ENCODE results near the gene MAT2B. TPM values are rescaled to one million over a fixed set of nuclear protein-coding genes. Genes with fewer than 3 reads are reported as not detected.

The MAT2B gene
- total RNA-seq, 1 donor from 2014 or later, result 98.9 TPM

DNA sequence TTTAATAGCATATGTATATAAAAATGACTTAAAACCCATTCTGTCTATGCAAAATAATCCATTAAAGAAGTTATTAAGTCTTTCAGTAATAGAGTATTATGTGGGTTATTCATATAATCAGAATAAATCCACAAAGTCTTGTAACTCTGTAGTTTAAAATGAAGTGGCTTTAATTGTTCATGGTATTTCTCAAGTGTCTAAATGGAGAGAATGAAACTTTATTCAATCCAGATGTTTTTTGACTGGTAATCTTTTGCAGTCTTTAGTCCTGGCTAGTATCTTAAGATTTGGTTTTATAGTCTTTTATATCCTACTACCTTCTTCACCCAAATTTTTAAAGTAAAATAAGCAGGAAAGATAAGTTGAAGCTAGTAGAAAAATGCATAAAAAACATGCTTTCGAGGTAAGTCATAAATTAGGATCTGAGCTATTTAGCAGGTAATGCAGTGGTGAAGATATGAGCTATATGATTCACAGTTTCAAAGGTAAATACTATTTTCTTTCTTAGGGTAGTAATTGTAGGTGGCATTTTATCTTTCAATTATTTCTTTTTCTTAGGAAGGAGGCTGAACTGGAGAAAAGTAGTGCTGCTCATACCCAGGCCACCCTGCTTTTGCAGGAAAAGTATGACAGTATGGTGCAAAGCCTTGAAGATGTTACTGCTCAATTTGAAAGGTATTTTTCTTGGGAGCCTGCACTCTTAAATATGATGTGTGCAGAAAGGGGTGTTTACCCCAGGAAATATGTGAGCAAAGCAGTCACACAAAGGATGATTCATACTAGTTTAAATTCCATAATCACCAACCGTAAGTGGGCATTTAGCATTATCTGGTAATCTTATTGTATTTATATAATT, 27.1 kb upstream of the MAT2B start:
- Mint-ChIP-seq H3K36me3 (ENCODE audit: low read depth) (peaks cover 82% of the 10 kb centered on the region), H3K27ac (peak overlapping the region; percentile 28), H3K4me1 (ENCODE audit: low read depth) (peaks cover 15% of the 10 kb centered on the region), H3K4me3 (ENCODE audit: low read depth) (no peak overlapping the region), H3K9me3 (no peaks in the 10 kb centered on the region), H3K27me3 (ENCODE audit: low read depth) (no peaks in the 10 kb centered on the region)
- no peak for DNase-seq (ENCODE audit: low spot score)
- intact Hi-C loops (cut with micrococcal nuclease), result no loop called here

DNA sequence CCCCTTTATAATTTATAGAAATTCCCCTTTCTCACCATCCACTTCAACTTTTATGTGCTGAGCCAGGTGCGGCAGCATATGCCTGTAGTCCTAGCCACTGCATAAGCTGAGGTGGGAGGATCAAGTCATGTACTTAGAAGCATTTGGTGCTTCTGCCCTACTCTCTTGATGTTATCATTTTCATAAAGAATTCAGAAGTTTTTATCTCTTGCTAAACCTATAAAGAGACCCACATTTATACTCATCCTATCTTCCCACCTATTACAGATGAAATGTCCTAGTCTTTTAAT, 26.5 kb upstream of the MAT2B start:
- no peak overlapping the region for H3K27ac Mint-ChIP-seq
- H3K4me1 Mint-ChIP-seq (ENCODE audit: low read depth), result peaks cover 15% of the 10 kb centered on the region
- H3K36me3 Mint-ChIP-seq (ENCODE audit: low read depth), result peaks cover 82% of the 10 kb centered on the region
- H3K9me3 Mint-ChIP-seq, result no peaks in the 10 kb centered on the region
- H3K4me3 Mint-ChIP-seq (ENCODE audit: low read depth), result no peak overlapping the region
- DNase-seq (ENCODE audit: low spot score), result no peak
- H3K27me3 Mint-ChIP-seq (ENCODE audit: low read depth), result no peaks in the 10 kb centered on the region
- intact Hi-C loops (cut with micrococcal nuclease), result no loop called here

DNA sequence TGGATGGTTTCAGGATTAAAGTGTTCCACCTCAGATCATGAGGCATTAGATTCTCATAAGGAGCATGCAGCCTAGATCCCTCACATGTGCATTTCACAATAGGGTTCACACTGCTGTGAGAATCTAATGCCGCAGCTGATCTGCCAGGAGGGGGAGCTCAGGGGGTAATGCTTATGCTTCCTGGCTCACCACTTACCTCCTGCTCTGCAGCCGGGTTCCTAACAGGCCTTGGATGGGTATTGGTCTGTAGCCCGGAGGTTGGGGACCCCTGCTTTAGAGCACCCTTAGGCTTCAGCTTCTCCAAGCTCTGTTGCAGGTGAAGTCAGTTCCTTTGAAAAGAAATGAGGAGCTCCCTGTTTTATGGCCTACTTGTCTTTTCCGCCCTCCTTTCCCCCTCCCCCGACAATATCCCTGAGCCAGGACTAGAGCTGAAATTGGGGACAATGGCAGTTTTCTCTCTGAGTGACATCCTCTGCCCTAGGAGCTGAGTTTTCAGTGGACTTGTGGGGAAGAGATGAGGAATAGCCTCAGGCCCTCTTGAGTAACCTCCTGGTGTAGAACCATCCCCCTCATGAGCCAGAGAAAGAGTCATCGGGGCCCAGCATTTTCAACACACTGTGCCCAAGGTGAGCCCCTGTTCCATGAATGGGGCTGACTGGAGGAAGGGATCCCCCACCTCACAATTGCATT, 16.2 kb upstream of the MAT2B start:
- H3K9me3 Mint-ChIP-seq, result no peaks in the 10 kb centered on the region
- H3K4me3 Mint-ChIP-seq (ENCODE audit: low read depth), result no peak overlapping the region
- intact Hi-C loops (cut with micrococcal nuclease), result loop anchor here (2.0 kb wide), 1 partner anchor 16 kb away; the partner anchor contains the start of gene MAT2B
- peak overlapping the region; percentile 33 for H3K27ac Mint-ChIP-seq
- DNase-seq (ENCODE audit: low spot score), result no peak
- H3K36me3 Mint-ChIP-seq (ENCODE audit: low read depth), result peaks cover 45% of the 10 kb centered on the region
- H3K27me3 Mint-ChIP-seq (ENCODE audit: low read depth), result no peaks in the 10 kb centered on the region
- peaks cover 3% of the 10 kb centered on the region for H3K4me1 Mint-ChIP-seq (ENCODE audit: low read depth)

DNA sequence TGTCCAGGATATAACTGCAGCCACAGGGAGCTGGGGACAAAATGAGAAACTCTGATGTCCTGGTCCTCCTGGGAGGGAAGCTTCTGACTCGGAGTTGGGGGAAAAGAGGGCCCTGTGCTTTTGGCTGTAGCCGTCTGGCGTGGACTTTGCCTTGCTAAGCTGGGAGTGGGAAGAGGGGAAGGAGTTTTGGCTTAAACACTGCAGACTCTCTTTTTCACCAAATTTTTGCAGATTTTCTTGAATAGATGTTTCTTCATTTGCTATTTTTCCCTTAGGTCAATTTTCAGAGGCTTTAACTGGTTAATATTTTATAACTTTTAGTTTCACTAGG, 15.7 kb upstream of the MAT2B start:
- Mint-ChIP-seq H3K36me3 (ENCODE audit: low read depth) (peaks cover 42% of the 10 kb centered on the region), H3K27ac (no peak overlapping the region), H3K4me3 (ENCODE audit: low read depth) (no peak overlapping the region), H3K4me1 (ENCODE audit: low read depth) (peaks cover 3% of the 10 kb centered on the region), H3K27me3 (ENCODE audit: low read depth) (no peaks in the 10 kb centered on the region), H3K9me3 (no peaks in the 10 kb centered on the region)
- intact Hi-C loops (cut with micrococcal nuclease), result loop anchor here (2.0 kb wide), 1 partner anchor 15 kb away; the partner anchor contains the start of gene MAT2B
- no peak for DNase-seq (ENCODE audit: low spot score)

DNA sequence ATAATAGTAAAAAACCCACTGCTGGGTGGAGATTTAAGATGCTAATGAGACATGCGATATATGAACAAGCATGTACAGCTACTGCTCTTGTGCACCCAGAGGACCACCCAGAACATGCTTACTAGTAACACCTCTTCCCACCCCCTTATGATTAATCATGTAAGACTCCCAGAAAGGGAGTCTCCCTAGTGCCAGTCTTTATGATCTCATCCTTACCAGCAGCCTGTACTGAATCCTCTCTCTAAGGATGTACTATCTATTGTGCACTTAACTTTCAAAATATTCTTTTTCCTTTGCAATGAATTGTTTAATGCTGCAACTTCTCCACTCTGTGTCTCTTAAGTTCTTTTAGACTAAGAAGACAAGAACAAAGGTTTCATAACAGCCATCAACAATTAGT, 9.1 kb upstream of the MAT2B start:
- peaks cover 4% of the 10 kb centered on the region for H3K4me1 Mint-ChIP-seq (ENCODE audit: low read depth)
- no peaks in the 10 kb centered on the region for H3K27me3 Mint-ChIP-seq (ENCODE audit: low read depth)
- no peaks in the 10 kb centered on the region for H3K9me3 Mint-ChIP-seq
- no peak overlapping the region for H3K27ac Mint-ChIP-seq
- no peak overlapping the region for H3K4me3 Mint-ChIP-seq (ENCODE audit: low read depth)
- intact Hi-C loops (cut with micrococcal nuclease), result no loop called here
- DNase-seq (ENCODE audit: low spot score), result no peak
- H3K36me3 Mint-ChIP-seq (ENCODE audit: low read depth), result peaks cover 13% of the 10 kb centered on the region

DNA sequence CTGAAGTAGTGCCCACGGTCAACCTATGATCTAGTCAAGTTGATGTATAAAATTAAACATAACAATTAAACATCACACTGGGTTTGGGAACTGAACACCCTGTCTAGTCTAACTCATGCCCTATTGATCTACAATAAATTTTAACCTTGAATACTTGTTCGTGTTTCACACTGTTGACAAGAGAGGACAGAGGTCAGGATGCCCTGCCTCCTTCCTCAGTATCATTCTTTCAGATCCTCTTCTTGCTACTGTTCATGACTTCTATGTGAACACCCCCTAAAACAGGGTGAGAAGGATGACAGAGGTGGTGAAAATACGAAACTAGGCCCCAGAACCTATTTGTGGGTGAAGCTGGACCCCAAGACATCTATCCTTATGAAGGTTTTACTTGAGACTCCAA, 8.1 kb upstream of the MAT2B start:
- H3K9me3 Mint-ChIP-seq, result no peaks in the 10 kb centered on the region
- no peak overlapping the region for H3K4me3 Mint-ChIP-seq (ENCODE audit: low read depth)
- H3K27ac Mint-ChIP-seq, result no peak overlapping the region
- H3K36me3 Mint-ChIP-seq (ENCODE audit: low read depth), result peaks cover 9% of the 10 kb centered on the region
- peaks cover 6% of the 10 kb centered on the region for H3K4me1 Mint-ChIP-seq (ENCODE audit: low read depth)
- H3K27me3 Mint-ChIP-seq (ENCODE audit: low read depth), result no peaks in the 10 kb centered on the region
- intact Hi-C loops (cut with micrococcal nuclease), result no loop called here
- no peak for DNase-seq (ENCODE audit: low spot score)

DNA sequence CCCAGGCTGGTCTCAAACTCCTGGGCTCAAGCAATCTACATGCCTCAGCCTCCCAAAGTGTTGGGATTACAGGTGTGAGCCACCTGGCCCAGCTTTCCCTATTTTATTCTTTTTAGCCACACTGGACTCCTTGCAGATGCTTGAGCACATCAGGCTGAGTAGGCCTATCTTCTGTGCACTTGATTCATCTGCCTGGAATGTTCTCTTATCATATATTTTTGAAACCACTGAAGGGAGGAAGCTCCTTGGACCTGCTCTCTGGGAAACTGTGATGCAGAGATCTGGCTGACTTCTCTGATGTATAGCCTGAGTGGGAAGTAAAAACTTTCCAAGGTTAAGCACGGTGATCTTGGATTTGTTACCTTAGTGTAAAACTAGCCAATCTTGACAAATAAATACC, 6.5 kb upstream of the MAT2B start:
- Mint-ChIP-seq H3K36me3 (ENCODE audit: low read depth) (peaks cover 3% of the 10 kb centered on the region), H3K4me3 (ENCODE audit: low read depth) (no peak overlapping the region)
- intact Hi-C loops (cut with micrococcal nuclease), result no loop called here

DNA sequence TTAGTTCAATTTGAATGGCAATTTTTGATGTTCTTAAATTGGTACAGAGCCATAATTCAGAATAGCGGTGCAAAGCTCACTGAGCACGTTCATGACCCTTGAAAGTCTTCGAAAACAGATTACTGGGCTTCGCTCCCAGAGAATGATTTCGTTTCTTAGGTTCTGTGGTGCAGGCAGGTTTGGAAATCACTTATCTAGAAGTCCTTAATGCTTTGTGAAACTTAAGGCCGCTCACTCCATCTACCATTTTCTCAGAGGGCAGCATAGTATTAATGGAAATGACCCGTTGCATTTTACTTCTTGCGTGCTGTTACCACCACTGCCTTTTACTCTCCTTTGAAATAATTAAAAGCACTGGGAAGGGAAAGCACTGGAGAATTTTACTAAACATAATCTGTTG, 2.9 kb upstream of the MAT2B start:
- H3K36me3 Mint-ChIP-seq (ENCODE audit: low read depth), result peaks cover 8% of the 10 kb centered on the region
- H3K4me3 Mint-ChIP-seq (ENCODE audit: low read depth), result peak overlapping the region; percentile 87
- peaks cover 20% of the 10 kb centered on the region for H3K4me1 Mint-ChIP-seq (ENCODE audit: low read depth)
- peak overlapping the region; percentile 99 for H3K27ac Mint-ChIP-seq
- intact Hi-C loops (cut with micrococcal nuclease), result no loop called here
- H3K27me3 Mint-ChIP-seq (ENCODE audit: low read depth), result no peaks in the 10 kb centered on the region
- H3K9me3 Mint-ChIP-seq, result no peaks in the 10 kb centered on the region
- no peak for DNase-seq (ENCODE audit: low spot score)

More for the DNA sequence above, 6.5 kb upstream of the MAT2B start:
- no peak for DNase-seq (ENCODE audit: low spot score)
- H3K27ac Mint-ChIP-seq, result no peak overlapping the region
- H3K9me3 Mint-ChIP-seq, result no peaks in the 10 kb centered on the region
- no peaks in the 10 kb centered on the region for H3K27me3 Mint-ChIP-seq (ENCODE audit: low read depth)
- peaks cover 14% of the 10 kb centered on the region for H3K4me1 Mint-ChIP-seq (ENCODE audit: low read depth)

DNA sequence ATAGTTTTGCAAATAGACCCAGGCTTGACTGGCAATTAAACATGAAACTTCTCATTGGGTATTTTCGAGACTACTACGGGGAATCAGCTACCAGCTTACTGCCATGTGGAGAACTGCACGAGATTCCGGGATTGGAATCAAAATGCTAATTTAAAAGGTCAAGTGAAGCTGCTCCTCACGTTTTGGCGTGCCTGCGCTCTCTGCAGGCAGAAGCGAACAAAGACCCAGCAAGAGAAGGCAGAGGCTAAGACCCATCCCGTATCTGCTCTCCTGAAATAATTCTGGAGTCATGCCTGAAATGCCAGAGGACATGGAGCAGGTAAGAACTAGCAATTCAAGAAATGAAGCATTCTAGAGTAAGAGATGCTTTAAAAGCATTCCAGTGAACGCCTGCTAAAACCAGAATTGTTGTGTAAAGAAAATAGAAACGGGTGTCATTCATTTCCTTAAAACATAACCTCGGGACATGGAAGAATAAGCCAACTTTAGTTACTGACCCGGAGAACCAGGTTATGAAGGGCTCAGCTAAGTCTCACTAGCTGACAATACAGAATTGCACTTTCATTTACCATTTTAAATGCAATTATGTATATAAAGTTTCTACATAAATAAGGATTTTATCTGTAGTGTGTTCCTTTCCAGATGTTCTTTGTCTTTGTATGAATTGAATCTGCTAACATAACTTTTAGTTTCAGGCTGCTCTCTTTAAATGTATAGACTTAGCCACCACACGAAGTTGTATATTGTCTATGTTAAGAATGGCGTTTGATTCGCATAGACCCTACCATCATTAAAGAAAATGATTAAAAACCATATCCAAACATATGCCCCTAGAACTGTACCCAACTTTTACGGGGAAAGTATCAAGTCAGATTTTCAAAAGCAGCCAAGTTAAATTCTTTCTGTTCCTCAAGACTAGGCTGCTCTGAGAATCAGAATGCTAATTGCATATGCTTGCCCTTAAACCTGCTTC, 2.0 kb upstream of the MAT2B start:
- no peaks in the 10 kb centered on the region for H3K9me3 Mint-ChIP-seq
- H3K27ac Mint-ChIP-seq, result peak overlapping the region; percentile 99
- H3K27me3 Mint-ChIP-seq (ENCODE audit: low read depth), result no peaks in the 10 kb centered on the region
- DNase-seq (ENCODE audit: low spot score), result peak; percentile 19
- peaks cover 28% of the 10 kb centered on the region for H3K4me1 Mint-ChIP-seq (ENCODE audit: low read depth)
- peaks cover 16% of the 10 kb centered on the region for H3K36me3 Mint-ChIP-seq (ENCODE audit: low read depth)
- intact Hi-C loops (cut with micrococcal nuclease), result loop anchor here (1.0 to 2.0 kb wide), 2 partner anchors 15 to 66 kb away; partner anchors contain the start of gene CCNG1
- peak overlapping the region; percentile 87 for H3K4me3 Mint-ChIP-seq (ENCODE audit: low read depth)

DNA sequence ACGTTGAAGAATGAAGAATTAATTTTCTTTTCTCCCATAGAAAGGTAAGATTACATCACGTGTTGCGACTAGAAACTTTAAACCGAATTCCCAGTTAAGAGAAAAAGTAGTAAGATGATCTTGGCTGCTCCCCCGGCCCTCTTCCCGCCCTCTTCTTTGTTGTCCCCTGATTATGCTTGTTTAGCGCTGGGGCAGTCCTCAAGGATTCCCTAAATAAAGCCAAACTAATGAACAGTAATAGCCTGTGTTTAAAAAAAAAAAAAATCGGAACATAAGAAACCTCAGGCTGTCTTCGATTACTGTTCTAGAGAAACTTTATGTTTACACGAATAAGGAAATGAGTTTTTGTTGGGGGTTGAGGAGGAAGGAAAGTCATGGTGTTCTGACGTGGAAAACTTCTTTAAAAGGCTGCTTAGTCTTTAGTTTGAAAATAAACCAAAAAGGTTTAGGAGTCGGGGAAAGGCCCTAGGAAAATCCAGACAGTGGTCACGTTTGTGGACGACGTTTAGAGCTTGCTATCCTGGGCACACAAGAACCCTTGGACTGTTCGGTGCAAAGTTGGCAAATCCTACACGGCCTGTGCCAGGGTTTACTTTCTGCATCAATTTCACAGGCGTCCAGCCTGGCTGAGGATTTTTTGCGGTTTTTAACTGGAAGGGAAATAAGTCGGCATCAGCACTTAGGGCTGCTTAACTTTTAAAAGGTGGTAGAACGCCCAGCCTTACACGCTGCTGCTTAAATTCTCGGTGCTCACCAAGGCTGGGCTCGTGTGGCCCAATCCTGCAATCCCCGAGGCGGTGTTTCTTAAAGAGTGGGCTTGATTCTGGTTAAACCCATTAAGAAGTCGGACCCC, 1.1 kb upstream of the MAT2B start:
- Mint-ChIP-seq H3K27me3 (ENCODE audit: low read depth) (no peaks in the 10 kb centered on the region), H3K4me1 (ENCODE audit: low read depth) (peaks cover 36% of the 10 kb centered on the region), H3K9me3 (no peaks in the 10 kb centered on the region), H3K4me3 (ENCODE audit: low read depth) (peak overlapping the region; percentile 87), H3K27ac (peak overlapping the region; percentile 99), H3K36me3 (ENCODE audit: low read depth) (peaks cover 24% of the 10 kb centered on the region)
- intact Hi-C loops (cut with micrococcal nuclease), result loop anchor here (1.0 to 2.0 kb wide), 2 partner anchors 16 to 67 kb away; partner anchors contain the start of gene CCNG1
- DNase-seq (ENCODE audit: low spot score), result peak; percentile 29

DNA sequence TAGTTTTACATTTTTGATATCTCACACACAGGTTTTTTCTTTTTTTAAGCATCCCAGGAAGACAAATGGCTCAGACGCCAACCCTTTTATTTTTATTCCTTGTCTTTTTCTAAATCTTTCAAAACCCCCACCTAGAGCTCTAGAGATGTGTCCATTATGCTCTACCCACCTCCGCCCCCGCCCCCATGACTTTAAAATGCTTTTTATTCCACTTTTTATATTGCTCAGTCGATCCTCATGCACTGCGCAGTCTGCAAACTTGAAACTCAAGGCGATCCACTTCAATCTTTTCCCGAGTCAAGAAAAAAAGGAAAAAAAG, 411 bp upstream of the MAT2B start:
- no peaks in the 10 kb centered on the region for H3K27me3 Mint-ChIP-seq (ENCODE audit: low read depth)
- peak overlapping the region; percentile 99 for H3K27ac Mint-ChIP-seq
- no peaks in the 10 kb centered on the region for H3K9me3 Mint-ChIP-seq
- DNase-seq (ENCODE audit: low spot score), result no peak
- H3K36me3 Mint-ChIP-seq (ENCODE audit: low read depth), result peaks cover 27% of the 10 kb centered on the region
- intact Hi-C loops (cut with micrococcal nuclease), result loop anchor here (1.0 to 2.0 kb wide), 3 partner anchors 16 to 194 kb away; partner anchors contain the start of genes HMMR and NUDCD2
- H3K4me3 Mint-ChIP-seq (ENCODE audit: low read depth), result peak overlapping the region; percentile 87
- H3K4me1 Mint-ChIP-seq (ENCODE audit: low read depth), result peaks cover 42% of the 10 kb centered on the region

DNA sequence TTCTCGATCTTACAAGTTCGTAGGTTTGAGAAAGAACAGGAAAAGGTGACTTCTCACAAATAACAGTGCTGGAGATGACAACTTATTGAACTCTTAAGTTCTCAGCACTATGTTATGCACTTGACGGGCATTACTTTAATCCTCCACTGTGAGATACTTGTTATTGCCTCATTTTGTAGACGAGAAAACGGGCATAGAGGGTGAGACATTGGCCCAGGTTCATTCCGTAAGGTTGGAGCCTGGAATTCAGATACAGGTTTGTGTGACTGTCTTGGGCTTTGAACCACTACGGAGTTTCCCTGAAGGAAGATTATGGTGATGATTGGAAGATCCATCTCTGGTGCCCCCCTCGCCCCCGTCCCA, 657 bp downstream of the MAT2B start:
- Mint-ChIP-seq H3K27ac (peak overlapping the region; percentile 99), H3K4me3 (ENCODE audit: low read depth) (peak overlapping the region; percentile 87), H3K27me3 (ENCODE audit: low read depth) (no peaks in the 10 kb centered on the region), H3K9me3 (no peaks in the 10 kb centered on the region), H3K36me3 (ENCODE audit: low read depth) (peaks cover 34% of the 10 kb centered on the region), H3K4me1 (ENCODE audit: low read depth) (peaks cover 44% of the 10 kb centered on the region)
- intact Hi-C loops (cut with micrococcal nuclease), result loop anchor here (2.0 kb wide), 2 partner anchors 25 to 59 kb away; no protein-coding TSS in a partner anchor
- no peak for DNase-seq (ENCODE audit: low spot score)

Measured in activated T-helper 2 cell treated with anti-CD3 and anti-CD28 coated beads, Interferon-gamma antibody, Interleukin-2, Interleukin-4, amounts not matched to agents 10 μg/mL and 5 μg/mL and 100 μg/mL, durations not matched to agents 14 hours and 24 hours and 36 hours (primary cell).